Adrenal gland (tissue), 12 donors: ENCODE data around the gene CLCF1. TPM values are rescaled to one million over a fixed set of nuclear protein-coding genes. Genes with fewer than 3 reads are reported as not detected.
"Not testable (repeated sequence)": the region's sequence is repeated elsewhere in the genome, so short reads cannot be mapped to it uniquely, and the experiment has no call there.

Experiments
- DNase-seq, 7 donors: peaks; one replicate each; pipeline ENCODE4 v3.0.0-alpha.2; 2019 to 2020
- H3K27ac ChIP-seq, 5 donors: fragments of 200-600 bp; sonication (generic) in 4 of 5; 1 replicate in 3 of 5; 2 replicates in 2 of 5; pipeline versions ENCODE4 v1.5.1 to v1.8.0; 2016 to 2020; ENCODE audit warnings: mild to moderate bottlenecking in 1 of 5
- H3K27me3 ChIP-seq: fragments of 200-600 bp; 2 replicates; pipeline ENCODE4 v1.8.0; 2021
- H3K36me3 ChIP-seq, 2 donors: fragments of 200-600 bp; replicated peaks in 1 of 2; 1 replicate in 1 of 2; 2 replicates in 1 of 2; pipeline versions ENCODE4 v1.5.1 to v1.8.0; 2018 to 2022
- H3K4me1 ChIP-seq, 2 donors: fragments of 200-600 bp; replicated peaks in 1 of 2; 1 replicate in 1 of 2; 2 replicates in 1 of 2; pipeline versions ENCODE4 v1.5.1 to v1.8.0; 2018 to 2021
- H3K4me3 ChIP-seq, 4 donors: fragments of 200-600 bp; sonication (generic) in 3 of 4; one replicate each; pipeline ENCODE4 v1.5.1; 2016 to 2018
- H3K9me3 ChIP-seq, 3 donors: fragments of 200-600 bp; sonication (generic) in 1 of 3; replicated peaks in 1 of 3; 1 replicate in 2 of 3; 2 replicates in 1 of 3; pipeline versions ENCODE4 v1.5.1 to v1.8.0; 2016 to 2021
- CTCF ChIP-seq, 6 experiments: fragments of 450-650 bp in 4 of 6; fragments of 200-600 bp in 2 of 6; sonication (generic) in 1 of 6; IDR thresholded peaks; 1 replicate in 5 of 6; 2 replicates in 1 of 6; pipeline versions ENCODE4 v1.5.1 to v1.8.0; 2016 to 2021; ENCODE audit warnings: antibody characterized with exemption in 6 of 6, mild to moderate bottlenecking in 2 of 6, moderate library complexity in 1 of 6
- POLR2A ChIP-seq, 2 donors: fragments of 450-650 bp; IDR thresholded peaks; one replicate each; pipeline ENCODE4 v1.6.1; 2017; ENCODE audit warnings: antibody characterized with exemption in 2 of 2, mild to moderate bottlenecking in 2 of 2, moderate library complexity in 1 of 2
- WGBS, 4 donors: extraction: QIAGEN DNeasy Blood & Tissue Kit in 2 of 4; methylation state at CpG; one replicate each; pipeline versions ENCODE4 v1.1.5 to v1.1.7; 2013 to 2017; 5-methylcytosine and 5-hydroxymethylcytosine counted together
- intact Hi-C, 2 donors: fragments of 100-400 bp; cut with DNase I; formaldehyde crosslinking; loops; one replicate each; pipeline versions ENCODE4 v1.14.1 to v1.15.0; 2022 to 2023
- polyA plus RNA-seq, 3 donors: library from polyadenylated mRNA; stranded (reverse); fragments of 200-250 nt in 2 of 3; fragments of 350-450 nt in 1 of 3; fragmentation: Illumina TruSeq in 1 of 3; extraction: RNeasy Lipid Tissue Mini Kit (QIAGEN cat#74804) in 1 of 3; gene quantifications; one replicate each; pipeline ENCODE4 v1.2.3, GENCODE V29; 2013 to 2014
- total RNA-seq, 9 donors: library from RNA; depleted of rRNA in 4 of 9; stranded (reverse); fragments of >200 nt in 4 of 9; fragments of 120-200 nt in 1 of 9; fragmentation: NEBNext Ultra II Directional in 1 of 9; extraction: Animal tissue kit (Norgen Biotek cat#: 25700) in 1 of 9; gene quantifications; one replicate each; pipeline versions ENCODE4 v1.1.0 to v1.2.4, GENCODE V29; 2013 to 2023
- donor health status: healthy with polysubstance abuse.
- donor health status: Bipolar disorder and iron deficiency.
- donor health status: DM: yes; HTN: yes; CAD: no.
- donor health status: DM: no; HTN: no; CAD: no.
- donor health status: DM: no; HTN: no; CAD: no.
- donor health status: DM: yes; HTN: yes; CAD: no.

Gene CLCF1
- total and polyA plus RNA-seq, 12 donors: 0.17 to 16.1 (median 3.1) TPM

GRCh38 chr11:67402192-67402839 is 28.9 kb upstream of the CLCF1 start:
- WGBS, 4 donors: 50 to 55% (median 51%) methylated on average over 19 of the region's 19 CpGs
- peak in 1 of 7 donors; percentile 45 for DNase-seq
- Histone ChIP-seq H3K4me3 (peak overlapping the region in 1 of 4 donors; percentile 99), H3K27ac (peak overlapping the region in 3 of 5 donors; percentile 36 to 99 (median 88)), H3K36me3 (peaks cover 0 to 24% of the 10 kb centered on the region in 2 donors), H3K4me1 (peaks cover 19 to 41% of the 10 kb centered on the region in 2 donors)
- peak in 1 of 6 experiments; percentile 10 for TF ChIP-seq CTCF (IDR thresholded peaks at IDR 0.05)
- H3K9me3 ChIP-seq, H3K27me3 ChIP-seq, intact Hi-C loops: not testable (repeated sequence)

GRCh38 chr11:67401495-67402191 is 28.2 kb upstream of the CLCF1 start, which contains the start of gene PPP1CA:
Gene PPP1CA, minus strand, starts transcription at chr11:67401858. Its CDS starts 76 bp downstream, at chr11:67401782.
- peak within 1 kb of the TSS; percentile 60 to 99 (median 88) for H3K27ac ChIP-seq
- no peaks in the 10 kb centered on the region for H3K9me3 ChIP-seq
- 0 to 1% (median 1%) methylated on average over 2 to 73 of the region's 73 CpGs for WGBS, 4 donors
- peaks cover 20 to 47% of the 10 kb centered on the region in 2 donors for H3K4me1 ChIP-seq
- peaks cover 0 to 25% of the 10 kb centered on the region in 2 donors for H3K36me3 ChIP-seq
- peak; percentile 90 to 94 (median 91) for DNase-seq
- intact Hi-C loops: no loop called here
- H3K4me3 ChIP-seq: peak within 1 kb of the TSS; percentile 66 to 99 (median 78)
- no peaks in the 10 kb centered on the region for H3K27me3 ChIP-seq
- TF ChIP-seq CTCF (IDR thresholded peaks at IDR 0.05): peak in 3 of 6 experiments; percentile 15 to 65 (median 34)
- TF ChIP-seq POLR2A (IDR thresholded peaks at IDR 0.05): peak; percentile 57 to 76

- no peak for TF ChIP-seq POLR2A (IDR thresholded peaks at IDR 0.05)
- no peak for TF ChIP-seq CTCF (IDR thresholded peaks at IDR 0.05)
- no peaks in the 10 kb centered on the region for H3K9me3 ChIP-seq
- H3K4me1 ChIP-seq: peaks cover 20 to 47% of the 10 kb centered on the region in 2 donors
These were observed 27.6 kb upstream of the CLCF1 start for GRCh38 chr11:67400942-67401494.

More at GRCh38 chr11:67400942-67401494, 27.6 kb upstream of the CLCF1 start:
- H3K27me3 ChIP-seq: no peaks in the 10 kb centered on the region
- peaks cover 0 to 26% of the 10 kb centered on the region in 2 donors for H3K36me3 ChIP-seq
- intact Hi-C loops: no loop called here
- H3K27ac ChIP-seq: peak overlapping the region; percentile 60 to 99 (median 88)
- H3K4me3 ChIP-seq: peak overlapping the region; percentile 66 to 99 (median 78)
- peak in 1 of 7 donors; percentile 35 for DNase-seq
- WGBS, 4 donors: 3 to 20% (median 9%) methylated on average over 2 to 27 of the region's 27 CpGs
